H7 (cell line): ENCODE measurements around the gene SND1. TPM values are rescaled to one million over a fixed set of nuclear protein-coding genes. Genes with fewer than 3 reads are reported as not detected.

Source experiments
- DNase-seq: peaks from one replicate; pipeline ENCODE4 v3.0.0; 2012
- H3K27me3 ChIP-seq: 2 replicates; pipeline ENCODE4 v1.6.0; 2011; ENCODE audit warnings: mild to moderate bottlenecking, low read length; ENCODE audit not compliant: control insufficient read depth, insufficient read depth
- H3K36me3 ChIP-seq: replicated peaks from 2 replicates; pipeline ENCODE4 v1.5.1; 2011; ENCODE audit warnings: low read length; ENCODE audit not compliant: control insufficient read depth, insufficient read depth
- H3K4me3 ChIP-seq: 2 replicates; pipeline ENCODE4 v1.5.1; 2011; ENCODE audit warnings: low read depth, mild to moderate bottlenecking, control low read depth, low read length, moderate library complexity; ENCODE audit not compliant: insufficient read depth
- total RNA-seq: library from RNA; depleted of rRNA; stranded (reverse); fragments of >200 nt; shearing (Covaris generic); gene quantifications from 2 replicates; pipeline ENCODE4 v1.2.3, GENCODE V29; 2014

SND1 gene
- total RNA-seq, 1 experiment from 2014 or later, result 196 TPM

GRCh38 chr7:128091106-128091505 is 439.1 kb downstream of the SND1 start:
- peaks cover 17% of the 10 kb centered on the region for H3K36me3 ChIP-seq
- no peak overlapping the region for H3K4me3 ChIP-seq
- no peak for DNase-seq
- H3K27me3 ChIP-seq, result no peaks in the 10 kb centered on the region

- Histone ChIP-seq H3K36me3 (peaks cover 17% of the 10 kb centered on the region), H3K27me3 (no peaks in the 10 kb centered on the region), H3K4me3 (no peak overlapping the region)
- DNase-seq, result no peak
Observed at GRCh38 chr7:128092221-128092620, 440.2 kb downstream of the SND1 start.

- Histone ChIP-seq H3K4me3 (no peak overlapping the region), H3K27me3 (no peaks in the 10 kb centered on the region), H3K36me3 (peaks cover 14% of the 10 kb centered on the region)
- no peak for DNase-seq
Observed at GRCh38 chr7:128093614-128094570, 441.9 kb downstream of the SND1 start.

- H3K4me3 ChIP-seq, result no peak overlapping the region
- no peak for DNase-seq
- no peaks in the 10 kb centered on the region for H3K27me3 ChIP-seq
- H3K36me3 ChIP-seq, result peaks cover 12% of the 10 kb centered on the region
Observed at GRCh38 chr7:128094686-128095085, 442.7 kb downstream of the SND1 start.

GRCh38 chr7:128097211-128097731 is 445.3 kb downstream of the SND1 start:
- DNase-seq, result no peak
- Histone ChIP-seq H3K27me3 (no peaks in the 10 kb centered on the region; the same call in 1 of the 2 replicates), H3K36me3 (peaks cover 2% of the 10 kb centered on the region; the same call in 1 of the 2 replicates), H3K4me3 (no peak overlapping the region)

GRCh38 chr7:128098629-128099028 is 446.6 kb downstream of the SND1 start:
- DNase-seq, result no peak
- no peak overlapping the region for H3K4me3 ChIP-seq
- peaks cover 7% of the 10 kb centered on the region for H3K27me3 ChIP-seq
- H3K36me3 ChIP-seq, result peaks cover under 1% of the 10 kb centered on the region; the same call in 1 of the 2 replicates

GRCh38 chr7:128099204-128099671 is 447.2 kb downstream of the SND1 start:
- peaks cover 13% of the 10 kb centered on the region for H3K27me3 ChIP-seq
- no peaks in the 10 kb centered on the region; the same call in 1 of the 2 replicates for H3K36me3 ChIP-seq
- no peak overlapping the region for H3K4me3 ChIP-seq
- no peak for DNase-seq

GRCh38 chr7:128100225-128100948 is 448.4 kb downstream of the SND1 start:
- no peak overlapping the region for H3K4me3 ChIP-seq
- H3K36me3 ChIP-seq, result no peaks in the 10 kb centered on the region
- H3K27me3 ChIP-seq, result peaks cover 21% of the 10 kb centered on the region
- DNase-seq, result no peak

- Histone ChIP-seq H3K27me3 (peaks cover 25% of the 10 kb centered on the region), H3K4me3 (no peak overlapping the region), H3K36me3 (no peaks in the 10 kb centered on the region)
- DNase-seq, result no peak
Observed at GRCh38 chr7:128100949-128101713, 449.1 kb downstream of the SND1 start.

GRCh38 chr7:128102490-128103291 is 450.7 kb downstream of the SND1 start:
- no peak overlapping the region for H3K4me3 ChIP-seq
- DNase-seq, result no peak
- H3K27me3 ChIP-seq, result peaks cover 26% of the 10 kb centered on the region
- no peaks in the 10 kb centered on the region for H3K36me3 ChIP-seq

- Histone ChIP-seq H3K4me3 (peak overlapping the region; percentile 34; the same call in 1 of the 2 replicates), H3K27me3 (peaks cover 28% of the 10 kb centered on the region)
- DNase-seq, result peak; percentile 83
Observed at GRCh38 chr7:128103498-128104107, 451.6 kb downstream of the SND1 start.

GRCh38 chr7:128104108-128104742 is 452.2 kb downstream of the SND1 start:
- peaks cover 28% of the 10 kb centered on the region for H3K27me3 ChIP-seq
- DNase-seq, result peak; percentile 83

More at GRCh38 chr7:128103498-128104107, 451.6 kb downstream of the SND1 start:
- no peaks in the 10 kb centered on the region for H3K36me3 ChIP-seq

More at GRCh38 chr7:128104108-128104742, 452.2 kb downstream of the SND1 start:
- no peaks in the 10 kb centered on the region for H3K36me3 ChIP-seq
- H3K4me3 ChIP-seq, result peak overlapping the region; percentile 34
